ENCODE measurements around the gene GCN1.

- TF ChIP-seq CTCF (conservative IDR thresholded peaks at IDR 0.05 in 1 of 2, IDR thresholded peaks at IDR 0.05 in 1 of 2; ENCODE audit: low read depth in 1 of 2, low read length in 2 of 2) (no peak), EZH2 (IDR thresholded peaks at IDR 0.05; ENCODE audit: low read length, missing control alignments) (no peak)
Observed at GRCh38 chr12:120121343-120121742, 73.2 kb downstream of the GCN1 start.
